Fibroblast of the aortic adventitia (primary cell): ENCODE measurements around the gene IQCK. TPM values are rescaled to one million over a fixed set of nuclear protein-coding genes. Genes with fewer than 3 reads are reported as not detected.
A peak's percentile ranks its signal among the peaks of the same experiment; 100 is the strongest.

ENCODE experiments used
- DNase-seq: peaks from one replicate; pipeline ENCODE4 v3.0.0-alpha.2; 2010; ENCODE audit warnings: low read depth
- H3K4me3 ChIP-seq: 2 replicates; pipeline ENCODE4 v1.5.1; 2011; ENCODE audit warnings: low read depth, mild to moderate bottlenecking, control low read depth, low read length, moderate library complexity
- total RNA-seq: library from RNA; depleted of rRNA; stranded (reverse); fragments of >200 nt; gene quantifications from 2 replicates; pipeline ENCODE4 v1.2.3, GENCODE V29; 2012; ENCODE audit warnings: low replicate concordance
- TF ChIP-seq, protein P1 (sequence below): IDR thresholded peaks from 2 replicates; pipeline ENCODE4 v1.5.1; 2011; ENCODE audit warnings: mild to moderate bottlenecking, low read length, control low read depth, inconsistent platforms; ENCODE audit not compliant: insufficient read depth

The IQCK gene
- total RNA-seq, 1 donor: 22.3 TPM

DNA sequence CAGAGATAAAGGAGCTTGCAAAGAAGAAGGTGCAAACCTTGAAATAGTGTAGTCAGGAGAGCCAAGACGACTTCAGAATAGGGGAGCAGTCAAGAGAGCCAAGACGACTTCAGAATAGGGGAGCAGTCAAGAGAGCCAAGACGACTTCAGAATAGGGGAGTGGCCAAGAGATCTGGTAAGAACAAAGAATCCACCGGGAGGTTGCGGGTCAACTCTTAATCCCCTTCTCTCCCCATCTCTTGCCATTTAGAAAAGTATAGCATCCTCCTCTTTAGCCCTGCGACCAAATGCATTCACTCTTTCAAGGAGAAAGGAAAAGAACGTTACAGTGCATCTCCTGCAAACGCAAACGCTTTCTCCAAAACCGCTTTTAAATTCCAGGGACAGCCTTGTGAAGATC lies 757 bp upstream of the IQCK start:
- TF ChIP-seq, protein P1, sequence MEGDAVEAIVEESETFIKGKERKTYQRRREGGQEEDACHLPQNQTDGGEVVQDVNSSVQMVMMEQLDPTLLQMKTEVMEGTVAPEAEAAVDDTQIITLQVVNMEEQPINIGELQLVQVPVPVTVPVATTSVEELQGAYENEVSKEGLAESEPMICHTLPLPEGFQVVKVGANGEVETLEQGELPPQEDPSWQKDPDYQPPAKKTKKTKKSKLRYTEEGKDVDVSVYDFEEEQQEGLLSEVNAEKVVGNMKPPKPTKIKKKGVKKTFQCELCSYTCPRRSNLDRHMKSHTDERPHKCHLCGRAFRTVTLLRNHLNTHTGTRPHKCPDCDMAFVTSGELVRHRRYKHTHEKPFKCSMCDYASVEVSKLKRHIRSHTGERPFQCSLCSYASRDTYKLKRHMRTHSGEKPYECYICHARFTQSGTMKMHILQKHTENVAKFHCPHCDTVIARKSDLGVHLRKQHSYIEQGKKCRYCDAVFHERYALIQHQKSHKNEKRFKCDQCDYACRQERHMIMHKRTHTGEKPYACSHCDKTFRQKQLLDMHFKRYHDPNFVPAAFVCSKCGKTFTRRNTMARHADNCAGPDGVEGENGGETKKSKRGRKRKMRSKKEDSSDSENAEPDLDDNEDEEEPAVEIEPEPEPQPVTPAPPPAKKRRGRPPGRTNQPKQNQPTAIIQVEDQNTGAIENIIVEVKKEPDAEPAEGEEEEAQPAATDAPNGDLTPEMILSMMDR: no peak
- no peak for DNase-seq
- H3K4me3 ChIP-seq: peak overlapping the region; percentile 99

DNA sequence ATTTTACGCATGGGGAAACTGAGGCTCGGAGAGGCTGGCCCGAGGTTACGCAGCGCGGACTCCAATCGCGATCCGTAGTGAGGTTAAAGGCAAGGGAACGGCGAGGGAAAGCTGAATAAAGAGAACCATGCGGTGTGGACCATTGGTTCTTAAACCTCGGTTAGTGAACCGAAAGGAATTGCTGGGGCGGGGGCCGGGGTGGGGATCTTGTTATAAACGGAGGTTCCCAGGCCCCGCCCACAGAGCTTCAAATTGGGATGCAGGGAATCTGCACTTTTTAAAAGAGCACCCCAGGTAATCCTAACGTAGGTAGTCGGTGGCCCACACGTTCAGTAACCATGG lies 524 bp downstream of the IQCK start:
- no peak for DNase-seq
- TF ChIP-seq, protein P1: no peak

DNA sequence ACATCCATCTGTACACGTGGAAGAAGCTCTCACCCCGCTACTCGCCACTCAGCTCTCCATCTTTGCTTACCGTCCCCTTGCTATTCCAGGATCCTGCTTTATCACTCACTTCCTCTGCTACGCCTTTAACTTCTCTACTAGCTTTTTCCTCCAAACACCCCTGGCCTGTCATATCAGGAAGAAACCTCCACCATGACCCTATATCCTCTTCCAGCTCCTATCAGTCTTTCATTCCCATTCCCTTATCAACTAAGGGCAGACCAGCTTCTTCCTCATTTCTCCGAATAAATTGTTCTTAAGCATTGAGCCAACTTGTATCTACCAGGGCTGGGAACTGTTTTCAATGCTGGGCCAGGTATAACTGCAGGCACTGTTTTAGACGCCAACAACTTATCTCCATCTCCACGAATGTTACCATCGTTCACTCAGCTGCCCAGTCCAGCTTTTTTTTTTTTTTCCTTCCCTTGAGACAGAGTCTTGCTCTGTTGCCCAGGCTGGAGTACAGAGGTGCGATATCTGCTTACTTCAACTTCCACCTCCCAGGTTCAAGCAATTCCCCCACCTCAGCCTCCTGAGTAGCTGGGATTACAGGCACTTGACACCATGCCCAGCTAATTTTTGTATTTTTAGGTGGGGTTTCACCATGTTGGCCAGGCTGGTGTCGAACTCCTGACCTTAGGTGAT lies 4.3 kb downstream of the IQCK start:
- TF ChIP-seq, protein P1: no peak
- no peak for DNase-seq
- no peak overlapping the region for H3K4me3 ChIP-seq

More for the DNA sequence above, 524 bp downstream of the IQCK start:
- H3K4me3 ChIP-seq: peak overlapping the region; percentile 99

DNA sequence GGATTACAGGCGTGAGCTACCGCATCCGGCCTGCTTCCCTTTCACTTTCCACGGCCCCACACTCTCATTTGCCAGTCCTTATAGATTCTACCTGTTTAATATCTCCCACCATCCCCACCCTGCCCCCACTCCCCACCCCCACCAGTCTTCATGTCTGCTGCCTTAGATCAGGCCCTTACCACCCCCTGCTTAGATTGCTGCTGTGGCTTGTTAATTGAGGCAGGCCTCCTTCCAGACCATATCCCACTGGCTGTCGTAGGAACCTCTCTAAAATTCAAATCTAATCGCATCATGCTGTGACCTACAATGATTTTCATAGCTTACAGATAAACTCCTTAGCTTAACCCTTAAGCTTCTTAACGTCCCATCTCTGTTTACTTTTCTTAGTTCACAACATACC lies 4.9 kb downstream of the IQCK start:
- no peak for DNase-seq

DNA sequence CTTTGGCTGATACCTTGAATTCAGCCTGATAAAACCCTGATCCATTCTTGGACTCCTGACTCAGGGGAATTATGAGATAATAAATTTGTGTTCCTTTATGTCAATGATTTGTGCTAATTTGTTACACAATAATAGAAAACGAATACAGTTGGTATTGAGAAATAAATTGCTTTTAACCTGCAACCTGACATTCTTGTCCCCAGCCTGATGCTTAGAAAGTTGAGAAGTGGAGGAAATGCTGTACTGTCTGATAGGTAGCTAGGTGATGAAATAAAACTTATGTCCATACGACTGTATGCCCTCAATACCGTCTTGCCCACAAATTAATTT lies 10.5 kb downstream of the IQCK start:
- H3K4me3 ChIP-seq: no peak overlapping the region
- TF ChIP-seq, protein P1: no peak
- no peak for DNase-seq

More for the DNA sequence above, 4.9 kb downstream of the IQCK start:
- H3K4me3 ChIP-seq: no peak overlapping the region
- TF ChIP-seq, protein P1: no peak

DNA sequence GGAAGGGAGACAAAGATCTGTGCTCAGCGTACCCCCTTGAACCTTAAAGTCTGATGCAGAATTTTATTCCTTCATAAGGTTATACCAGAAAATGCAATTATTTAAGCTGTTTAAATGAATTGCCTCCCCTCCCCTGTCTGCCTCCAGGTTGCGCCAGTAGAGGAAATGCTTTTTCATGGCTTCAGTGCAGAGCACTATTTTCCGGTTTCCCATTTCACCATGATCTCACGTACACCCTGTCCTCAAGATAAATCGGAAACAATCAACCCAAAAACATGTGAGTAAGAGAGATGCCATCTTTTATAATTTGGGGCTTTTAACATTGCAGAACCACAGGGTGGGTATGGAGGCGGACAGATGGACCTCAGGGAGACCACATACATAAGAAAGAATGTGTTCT lies 15.5 kb downstream of the IQCK start:
- no peak for DNase-seq
- TF ChIP-seq, protein P1: no peak
- H3K4me3 ChIP-seq: no peak overlapping the region
